Suppressor macrophage (primary cell): Measurements from ENCODE around the gene C12orf43.
A peak's percentile ranks its signal among the peaks of the same experiment; 100 is the strongest.

Experiments used
- DNase-seq, 4 experiments: peaks; one replicate each; pipeline ENCODE4 v3.0.0-alpha.2; 2020 to 2022

C12orf43 gene

DNA sequence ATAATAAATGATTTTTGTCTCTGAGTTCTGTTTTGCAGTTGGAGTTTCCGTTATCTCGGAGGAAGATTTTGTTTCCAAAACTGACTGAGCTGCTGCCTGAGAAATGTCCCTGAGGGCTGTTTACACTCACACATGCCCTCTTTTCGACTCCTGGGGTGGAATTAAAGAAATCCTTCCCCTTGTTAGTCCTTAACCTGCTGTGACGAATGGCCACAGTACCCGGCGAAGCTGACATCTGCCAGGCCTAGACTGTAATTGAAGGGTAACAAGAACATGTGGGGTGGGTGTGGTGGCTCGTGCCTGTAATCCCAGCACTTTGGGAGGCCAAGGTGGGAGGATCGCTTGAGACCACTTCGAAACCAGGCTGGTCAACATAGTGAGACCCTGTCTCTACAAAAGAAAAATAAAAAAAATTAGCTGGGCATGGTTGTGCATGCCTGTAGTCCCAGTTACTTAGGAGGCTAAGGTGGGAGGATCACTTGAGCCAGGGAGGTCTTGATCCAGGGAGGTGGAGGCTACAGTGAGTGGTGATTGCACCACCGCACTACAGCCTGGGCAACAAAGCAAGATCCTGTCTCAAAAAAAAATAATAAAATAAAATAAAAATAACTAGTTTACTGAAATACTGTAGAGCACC is 14.4 kb upstream of the C12orf43 start:
- DNase-seq: no peak

DNA sequence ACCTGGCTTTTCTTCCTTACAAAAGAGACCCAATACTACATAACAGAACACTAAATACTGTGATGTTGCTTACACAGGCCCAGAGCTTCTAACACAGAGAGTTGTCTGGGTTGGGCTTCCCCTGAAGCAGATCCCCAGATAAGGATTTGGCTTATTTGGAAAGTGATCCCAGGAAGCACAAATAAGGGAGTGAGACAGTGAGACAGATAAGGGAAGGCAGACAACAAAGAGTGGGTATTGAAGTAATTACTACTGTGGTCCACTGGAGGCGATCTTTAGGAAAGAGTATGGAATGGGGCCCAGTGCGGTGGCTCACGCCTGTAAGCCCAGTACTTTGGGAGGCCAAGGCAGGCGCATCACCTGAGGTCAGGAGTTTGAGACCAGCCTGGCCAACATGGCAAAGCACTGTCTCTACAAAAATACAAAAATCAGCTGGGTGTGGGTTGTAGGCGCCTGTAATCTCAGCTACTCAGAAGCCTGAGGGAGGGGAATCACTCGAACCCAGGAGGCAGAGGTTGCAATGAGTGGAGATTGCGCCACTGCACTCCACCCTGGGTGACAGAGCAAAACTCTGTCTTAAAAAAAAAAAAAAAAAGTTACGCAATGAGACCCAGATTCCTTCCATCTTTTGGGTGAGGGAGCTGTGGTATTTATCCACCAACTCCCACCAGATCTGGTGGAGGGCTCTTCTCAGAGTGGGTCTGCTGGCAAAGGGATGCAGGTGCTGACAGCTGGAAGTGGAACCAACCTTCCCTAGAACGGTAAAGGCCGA is 10.2 kb upstream of the C12orf43 start:
- DNase-seq: no peak

GRCh38 chr12:121025442-121026226 is 9.3 kb upstream of the C12orf43 start:
- no peak for DNase-seq

DNA sequence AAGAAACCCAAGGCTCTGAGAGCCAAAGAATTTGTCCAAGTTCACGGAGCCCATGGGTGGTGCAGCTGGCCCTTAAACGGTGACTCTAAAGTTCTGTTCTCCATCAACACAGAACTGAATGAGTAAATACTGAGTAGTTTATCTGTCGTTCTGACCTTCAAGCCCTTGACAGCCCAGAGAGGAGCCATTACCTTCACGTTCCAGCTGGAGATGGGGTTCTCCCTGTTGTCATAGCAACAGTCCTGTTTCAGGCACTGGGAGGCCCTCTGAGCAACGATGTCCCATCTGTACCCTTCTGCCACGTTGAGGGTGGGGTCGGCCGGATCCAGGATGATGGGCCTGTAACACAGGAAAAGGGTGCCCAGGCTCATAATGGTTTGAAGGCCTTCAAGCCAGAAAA is 7.5 kb upstream of the C12orf43 start:
- no peak for DNase-seq

DNA sequence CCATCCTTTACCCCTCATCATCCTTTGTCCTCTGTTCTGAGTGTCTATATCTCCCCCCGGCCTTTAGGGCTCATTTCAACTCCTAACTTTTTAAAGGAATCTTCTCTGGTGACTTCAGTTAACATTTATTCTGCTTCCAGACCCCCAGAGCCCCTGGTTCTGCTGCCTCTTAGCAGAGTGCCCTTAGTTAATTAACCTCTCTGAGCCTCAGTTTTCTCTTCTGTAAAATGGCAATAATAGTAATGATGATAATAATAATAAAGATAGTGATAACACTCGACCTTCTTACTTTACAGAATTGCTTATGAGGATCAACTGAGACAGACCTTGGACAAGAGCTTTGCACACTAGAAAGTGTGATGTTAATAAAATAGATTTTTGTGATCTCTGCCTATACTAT is 6.4 kb upstream of the C12orf43 start:
- DNase-seq: no peak

DNA sequence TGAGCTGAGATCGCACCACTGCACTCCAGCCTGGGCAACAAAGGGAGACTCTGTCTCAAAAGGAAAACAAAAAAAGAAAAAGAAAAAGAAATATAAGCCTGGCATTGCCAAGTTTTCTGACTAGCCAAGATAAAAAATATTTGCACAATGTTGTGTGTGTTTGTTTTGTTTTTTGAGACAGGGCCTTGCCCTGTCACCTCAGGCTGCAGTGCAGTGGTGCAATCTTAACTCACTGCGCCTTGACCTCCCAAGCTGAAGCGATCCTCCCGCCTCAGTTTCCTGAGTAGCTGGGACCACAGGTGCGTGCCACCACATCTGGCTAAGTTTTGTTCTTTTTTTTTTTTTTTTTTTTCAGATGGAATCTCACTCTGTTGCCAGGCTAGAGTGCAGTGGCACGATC is 5.5 kb upstream of the C12orf43 start:
- DNase-seq: no peak

- DNase-seq: no peak
Observed at GRCh38 chr12:121018860-121019617, 2.8 kb upstream of the C12orf43 start.

GRCh38 chr12:121017966-121018491 is 1.7 kb upstream of the C12orf43 start:
- peak in 3 of 4 experiments; percentile 39 to 51 (median 45) for DNase-seq

DNA sequence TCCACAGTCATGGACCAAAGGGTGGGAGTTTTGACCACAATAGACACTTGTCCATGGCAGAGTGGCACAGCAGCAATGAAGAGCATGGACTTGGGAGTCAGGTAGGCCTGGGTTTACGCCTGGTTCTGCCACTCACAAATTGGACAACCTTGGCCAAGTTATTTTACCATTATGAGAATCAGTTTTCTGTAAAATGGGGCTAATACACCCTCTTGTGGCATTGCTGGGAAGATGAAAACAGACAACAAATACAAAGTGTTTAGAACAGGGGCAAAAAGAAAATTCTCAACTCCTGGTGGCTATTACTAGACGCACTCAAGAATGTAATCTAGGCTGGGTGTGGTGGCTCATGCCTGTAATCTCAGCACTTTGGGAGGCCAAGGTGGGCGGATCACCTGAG is 2.6 kb downstream of the C12orf43 start:
- DNase-seq: no peak

DNA sequence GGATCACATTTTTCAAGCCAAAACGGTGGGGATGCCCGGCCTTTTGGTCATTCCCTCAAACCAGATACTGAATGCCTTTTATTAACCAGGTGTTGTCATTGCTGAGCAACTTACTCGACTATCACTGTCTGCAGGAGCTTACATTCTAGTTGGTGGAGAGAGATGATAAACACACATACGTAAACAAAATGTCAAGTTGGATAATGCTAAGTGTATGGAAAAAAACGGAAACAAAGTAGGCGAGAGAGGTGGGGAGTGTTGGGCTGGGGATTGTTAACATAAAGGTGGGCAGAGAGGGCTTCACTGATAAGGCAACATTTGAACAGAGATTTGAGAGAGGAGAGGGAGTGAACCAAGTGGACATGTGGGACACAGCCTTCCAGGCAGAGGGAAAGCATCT is 4.5 kb downstream of the C12orf43 start:
- DNase-seq: no peak

GRCh38 chr12:121010860-121011259 is 5.4 kb downstream of the C12orf43 start:
- no peak for DNase-seq

- peak in 2 of 4 experiments; percentile 13 to 30 for DNase-seq
Observed at GRCh38 chr12:121009741-121010140, 6.5 kb downstream of the C12orf43 start.

- DNase-seq: no peak
Observed at GRCh38 chr12:121008347-121009098, 7.8 kb downstream of the C12orf43 start.

GRCh38 chr12:121005346-121005815 is 10.9 kb downstream of the C12orf43 start:
- DNase-seq: peak; percentile 54 to 76 (median 68)

DNA sequence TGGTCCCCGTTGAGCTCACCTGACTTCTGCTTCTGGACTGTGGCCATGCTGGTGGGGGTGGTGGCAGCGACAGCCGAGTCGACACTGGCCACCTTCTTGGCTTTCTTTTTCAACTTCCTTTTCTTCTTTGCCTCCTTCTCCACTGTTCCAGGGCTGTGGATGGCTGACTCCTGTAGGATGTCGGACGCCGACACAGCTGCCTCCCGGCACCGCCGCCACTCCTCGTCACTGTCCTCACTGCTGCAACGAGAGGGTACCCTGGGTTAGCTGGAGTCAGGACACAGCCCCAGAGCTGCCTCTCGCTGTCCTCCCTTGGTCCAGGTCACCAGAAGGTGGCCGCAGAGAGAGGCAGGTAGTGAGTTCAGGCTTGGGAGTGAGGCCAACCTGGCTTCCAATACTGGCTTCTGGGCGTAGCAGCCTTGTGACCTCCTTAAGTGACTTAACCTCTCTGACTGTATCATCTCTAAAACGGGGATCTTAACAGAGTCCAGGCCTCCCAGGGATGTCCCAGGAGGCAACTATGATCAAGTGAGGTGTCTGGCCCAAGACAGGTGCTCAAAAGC is 12.0 kb downstream of the C12orf43 start:
- DNase-seq: no peak

- DNase-seq: peak in 3 of 4 experiments; percentile 15 to 54 (median 20)
Observed at GRCh38 chr12:121003650-121004049, 12.6 kb downstream of the C12orf43 start.

GRCh38 chr12:121001841-121002483 is 14.3 kb downstream of the C12orf43 start:
- no peak for DNase-seq

DNA sequence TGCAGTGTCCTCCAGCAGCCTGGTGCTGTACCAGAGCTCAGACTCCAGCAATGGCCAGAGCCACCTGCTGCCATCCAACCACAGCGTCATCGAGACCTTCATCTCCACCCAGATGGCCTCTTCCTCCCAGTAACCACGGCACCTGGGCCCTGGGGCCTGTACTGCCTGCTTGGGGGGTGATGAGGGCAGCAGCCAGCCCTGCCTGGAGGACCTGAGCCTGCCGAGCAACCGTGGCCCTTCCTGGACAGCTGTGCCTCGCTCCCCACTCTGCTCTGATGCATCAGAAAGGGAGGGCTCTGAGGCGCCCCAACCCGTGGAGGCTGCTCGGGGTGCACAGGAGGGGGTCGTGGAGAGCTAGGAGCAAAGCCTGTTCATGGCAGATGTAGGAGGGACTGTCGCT is 15.2 kb downstream of the C12orf43 start:
- no peak for DNase-seq

DNA sequence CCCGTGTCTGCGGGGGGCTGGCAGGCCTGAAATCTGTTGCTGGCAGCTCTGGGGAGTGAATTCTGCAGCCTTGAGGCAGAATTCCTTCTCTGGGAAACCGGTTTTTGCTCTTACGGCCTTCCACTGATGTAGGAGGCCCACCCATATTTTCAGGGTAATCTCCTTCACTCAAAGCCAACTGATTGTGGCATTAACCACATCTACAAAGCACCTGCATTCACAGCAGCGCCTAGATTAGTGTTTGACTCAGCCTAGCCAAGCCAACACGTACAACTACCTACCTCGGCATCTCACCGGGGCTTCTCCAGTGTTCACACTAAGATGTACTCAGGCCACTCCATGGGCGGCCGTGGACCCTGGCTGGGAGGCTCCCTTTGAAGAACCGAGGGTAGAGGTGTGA is 15.8 kb downstream of the C12orf43 start:
- no peak for DNase-seq
